Muscle layer of duodenum (tissue), 2 donors: ENCODE measurements around the gene TMEM116.

Source experiments
- H3K27ac ChIP-seq: one replicate; pipeline ENCODE4 v1.7.0; 2013; ENCODE audit warnings: mild to moderate bottlenecking, low read length
- H3K27me3 ChIP-seq: one replicate; pipeline ENCODE4 v1.7.0; 2013; ENCODE audit warnings: low read depth, mild to moderate bottlenecking, control low read depth, low read length
- H3K36me3 ChIP-seq, 2 donors: one replicate each; pipeline ENCODE4 v1.7.0; 2013; ENCODE audit warnings: low read length in 2 of 2, control low read depth in 1 of 2, mild to moderate bottlenecking in 1 of 2; ENCODE audit not compliant: insufficient read depth in 2 of 2, control insufficient read depth in 1 of 2
- H3K4me1 ChIP-seq, 2 donors: one replicate each; pipeline ENCODE4 v1.7.0; 2013; ENCODE audit warnings: low read length in 2 of 2, mild to moderate bottlenecking in 2 of 2, control low read depth in 1 of 2, moderate library complexity in 1 of 2; ENCODE audit not compliant: insufficient read depth in 2 of 2, control insufficient read depth in 1 of 2
- H3K4me3 ChIP-seq, 2 donors: one replicate each; pipeline ENCODE4 v1.7.0; 2013; ENCODE audit warnings: low read length in 2 of 2, low read depth in 1 of 2, mild to moderate bottlenecking in 1 of 2
- H3K9me3 ChIP-seq, 2 donors: one replicate each; pipeline ENCODE4 v1.7.0; 2013; ENCODE audit warnings: low read length in 2 of 2, control low read depth in 1 of 2, mild to moderate bottlenecking in 1 of 2; ENCODE audit not compliant: control insufficient read depth in 1 of 2
- donor health status: healthy.

The TMEM116 gene

DNA sequence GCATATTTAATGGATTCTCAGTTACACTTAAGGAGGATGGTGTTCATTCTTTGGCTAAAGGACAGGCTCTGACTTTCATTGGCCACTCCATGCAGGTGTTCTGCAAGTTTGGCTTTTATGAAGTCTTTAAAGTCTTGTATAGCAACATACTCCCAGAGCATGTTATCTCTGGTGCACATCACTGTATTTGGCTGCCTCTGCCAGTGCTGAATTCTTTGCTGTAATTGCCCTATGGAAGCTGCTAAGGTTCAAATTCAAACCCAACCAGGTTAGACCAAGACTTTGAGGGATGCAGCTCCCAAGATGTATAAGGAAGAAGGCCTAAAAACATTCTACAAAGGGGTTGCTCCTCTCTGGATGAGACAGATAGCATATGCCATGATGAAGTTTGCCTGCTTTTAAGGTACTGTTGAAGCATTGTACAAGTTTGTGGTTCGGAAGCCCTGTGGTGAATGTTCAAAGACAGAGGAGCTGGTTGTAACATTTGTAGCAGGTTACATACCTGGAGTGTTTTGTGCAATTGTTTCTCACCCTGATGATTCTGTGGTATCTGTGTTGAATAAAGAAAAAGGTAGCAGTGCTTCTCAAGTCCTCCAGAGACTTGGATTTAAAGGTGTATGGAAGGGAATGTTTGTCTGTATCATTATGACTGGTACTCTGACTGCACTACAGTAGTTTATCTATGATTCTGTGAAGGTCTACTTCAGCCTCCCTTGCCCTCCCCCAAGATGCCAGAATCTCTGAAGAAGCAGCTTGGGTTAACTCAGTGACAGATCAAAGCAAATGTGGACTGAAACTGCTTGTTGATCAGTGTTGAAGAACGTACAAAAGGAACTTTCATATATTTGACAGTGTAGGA lies 19.4 kb downstream of the TMEM116 start:
- no peak overlapping the region for H3K4me3 ChIP-seq

DNA sequence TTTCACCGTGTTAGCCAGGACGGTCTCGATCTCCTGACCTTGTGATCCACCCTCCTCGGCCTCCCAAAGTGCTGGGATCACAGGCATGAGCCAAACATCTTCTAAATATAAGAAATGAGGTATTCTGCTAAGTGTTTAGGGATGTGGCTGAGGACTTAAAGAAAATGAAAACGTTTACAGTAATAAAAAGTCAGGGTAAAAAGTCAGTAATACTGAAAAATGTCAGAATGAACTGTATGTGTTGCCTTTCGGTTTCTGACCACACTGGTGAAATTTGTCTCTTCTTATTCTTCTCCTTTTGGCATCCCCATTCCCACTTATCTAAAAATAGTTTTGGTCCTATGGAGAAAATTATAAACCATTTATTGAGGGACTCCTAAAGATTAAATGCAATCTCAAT lies 20.5 kb downstream of the TMEM116 start:
- no peaks in the 10 kb centered on the region for H3K4me1 ChIP-seq
- no peaks in the 10 kb centered on the region for H3K27me3 ChIP-seq

More for the DNA sequence above, 19.4 kb downstream of the TMEM116 start:
- no peak overlapping the region for H3K27ac ChIP-seq
- no peaks in the 10 kb centered on the region for H3K9me3 ChIP-seq
- H3K36me3 ChIP-seq = no peaks in the 10 kb centered on the region
- no peaks in the 10 kb centered on the region for H3K27me3 ChIP-seq
- no peaks in the 10 kb centered on the region for H3K4me1 ChIP-seq

DNA sequence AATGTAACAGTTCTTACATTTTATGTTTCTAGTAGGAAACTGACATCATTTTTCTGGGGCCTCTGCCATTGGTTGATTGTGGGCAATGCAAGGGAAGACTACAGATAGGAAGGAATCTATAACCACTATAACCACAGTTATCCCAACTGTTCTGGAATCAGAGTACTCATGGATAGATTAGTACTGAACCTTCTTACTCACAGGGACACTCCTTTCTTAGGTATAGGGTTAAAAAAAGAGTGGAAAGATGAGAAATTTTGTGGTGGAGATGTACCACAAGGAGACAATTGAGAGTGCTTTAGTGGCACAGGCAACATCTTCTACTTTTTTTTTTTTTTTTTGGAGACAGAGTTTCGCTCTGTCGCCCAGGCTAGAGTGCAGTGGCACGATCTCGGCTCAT lies 21.0 kb downstream of the TMEM116 start:
- H3K27me3 ChIP-seq = no peaks in the 10 kb centered on the region
- H3K4me3 ChIP-seq = no peak overlapping the region
- no peaks in the 10 kb centered on the region for H3K9me3 ChIP-seq
- no peaks in the 10 kb centered on the region for H3K36me3 ChIP-seq
- no peaks in the 10 kb centered on the region for H3K4me1 ChIP-seq
- H3K27ac ChIP-seq = no peak overlapping the region

More for the DNA sequence above, 20.5 kb downstream of the TMEM116 start:
- no peaks in the 10 kb centered on the region for H3K36me3 ChIP-seq
- H3K27ac ChIP-seq = no peak overlapping the region
- H3K4me3 ChIP-seq = no peak overlapping the region
- H3K9me3 ChIP-seq = no peaks in the 10 kb centered on the region

DNA sequence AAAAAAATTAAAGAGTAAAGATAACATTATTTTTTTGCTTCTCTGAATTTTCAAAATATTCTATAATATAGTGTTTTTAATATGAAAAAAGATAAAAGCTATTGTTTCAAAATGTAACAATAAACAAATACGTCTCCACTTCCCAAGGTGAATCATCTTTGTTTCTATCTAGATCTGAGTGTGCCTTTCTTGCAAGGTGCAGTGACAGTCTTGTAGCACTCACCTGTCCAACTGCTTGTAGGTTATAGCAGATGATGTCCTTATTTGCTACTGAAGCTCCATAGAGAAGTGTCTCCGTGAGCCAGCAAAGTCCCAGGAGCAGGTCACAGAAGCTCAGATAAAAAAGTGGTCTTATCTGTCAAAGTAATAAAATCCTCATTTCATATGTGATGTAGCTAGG lies 21.4 kb downstream of the TMEM116 start:
- Histone ChIP-seq H3K27ac (no peak overlapping the region), H3K4me3 (no peak overlapping the region), H3K27me3 (no peaks in the 10 kb centered on the region), H3K9me3 (no peaks in the 10 kb centered on the region), H3K36me3 (no peaks in the 10 kb centered on the region), H3K4me1 (no peaks in the 10 kb centered on the region)

DNA sequence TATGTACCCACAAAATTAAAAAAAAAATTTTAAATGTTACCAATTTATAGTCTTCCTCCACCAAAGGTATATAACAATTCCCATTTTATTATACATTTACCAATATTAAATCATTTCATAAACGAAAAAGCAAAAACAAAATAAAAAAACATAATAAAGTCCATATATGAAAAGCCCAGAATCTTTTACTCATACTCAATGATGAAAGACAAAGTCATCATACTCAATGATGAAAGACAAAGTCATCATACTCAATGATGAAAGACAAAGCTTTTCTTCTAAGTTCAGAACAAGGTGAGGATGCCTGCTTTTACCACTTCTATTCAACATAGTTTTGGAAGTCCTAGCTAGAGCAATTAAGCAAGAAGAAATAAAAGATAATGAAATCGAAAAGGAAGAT lies 28.1 kb downstream of the TMEM116 start:
- Histone ChIP-seq H3K4me3 (no peak overlapping the region), H3K36me3 (peaks cover 0 to 3% of the 10 kb centered on the region in 2 donors), H3K27me3 (no peaks in the 10 kb centered on the region), H3K4me1 (no peaks in the 10 kb centered on the region), H3K27ac (no peak overlapping the region), H3K9me3 (no peaks in the 10 kb centered on the region)

DNA sequence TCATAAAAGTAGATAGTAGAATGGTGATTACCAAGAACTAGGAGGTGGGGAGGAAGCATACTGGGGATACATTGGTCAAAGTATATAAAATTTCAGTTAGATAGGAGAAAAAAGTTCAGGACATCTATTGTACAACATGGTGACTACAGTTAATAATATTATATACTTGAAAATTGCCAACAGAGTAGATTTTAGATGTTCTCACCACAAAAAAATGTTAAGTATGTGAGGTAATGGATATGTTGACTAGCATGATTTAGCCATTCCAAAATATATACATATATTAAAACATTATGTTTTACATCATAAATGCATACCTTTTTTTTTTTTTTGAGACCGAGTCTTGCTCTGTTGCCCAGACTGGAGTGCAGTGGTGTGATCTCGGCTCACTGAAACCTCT lies 31.0 kb downstream of the TMEM116 start:
- Histone ChIP-seq H3K4me1 (no peaks in the 10 kb centered on the region), H3K9me3 (no peaks in the 10 kb centered on the region), H3K27me3 (no peaks in the 10 kb centered on the region), H3K27ac (no peak overlapping the region), H3K4me3 (no peak overlapping the region), H3K36me3 (peaks cover 0 to 3% of the 10 kb centered on the region in 2 donors)

DNA sequence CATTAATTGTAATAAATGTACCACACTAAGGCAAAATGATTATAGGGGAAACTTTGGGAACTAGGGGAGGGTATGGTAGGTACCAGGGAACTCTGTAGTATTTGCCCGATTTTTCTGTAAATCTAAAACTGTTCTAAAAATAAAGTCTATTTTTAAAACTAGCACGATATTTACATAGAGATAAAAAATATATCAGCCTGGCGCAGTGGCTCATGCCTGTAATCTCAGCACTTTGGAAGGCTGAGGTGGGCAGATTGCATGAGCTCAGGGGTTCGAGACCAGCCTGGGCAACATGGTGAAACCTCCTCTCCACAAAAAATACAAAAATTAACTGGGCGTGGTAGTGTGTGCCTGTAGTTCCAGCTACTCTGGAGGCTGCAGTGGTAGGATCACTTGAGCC lies 32.4 kb downstream of the TMEM116 start:
- Histone ChIP-seq H3K9me3 (no peaks in the 10 kb centered on the region), H3K4me1 (no peaks in the 10 kb centered on the region), H3K27ac (no peak overlapping the region), H3K27me3 (no peaks in the 10 kb centered on the region), H3K4me3 (no peak overlapping the region), H3K36me3 (peaks cover 0 to 2% of the 10 kb centered on the region in 2 donors)

DNA sequence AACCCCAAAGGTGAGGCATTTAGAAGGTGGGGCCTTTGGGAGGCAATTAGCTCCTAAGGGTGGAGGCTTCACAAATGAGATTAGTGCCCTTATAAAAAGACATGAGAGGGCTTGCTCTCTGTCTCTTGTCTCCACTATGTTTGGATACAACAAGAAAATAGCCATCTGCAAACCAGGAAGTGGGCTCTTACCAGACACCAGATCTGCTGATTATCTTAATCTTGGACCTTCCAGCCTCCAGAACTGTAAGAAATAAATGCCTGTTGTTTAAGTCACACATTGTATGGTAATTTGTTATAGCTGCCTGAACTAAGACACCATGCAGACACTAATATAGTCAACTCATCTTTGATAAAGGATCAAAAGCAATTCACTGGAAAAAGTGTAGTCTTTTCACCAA lies 34.4 kb downstream of the TMEM116 start:
- H3K4me1 ChIP-seq = no peaks in the 10 kb centered on the region
- H3K4me3 ChIP-seq = no peak overlapping the region
- H3K36me3 ChIP-seq = no peaks in the 10 kb centered on the region
- no peak overlapping the region for H3K27ac ChIP-seq
- no peaks in the 10 kb centered on the region for H3K9me3 ChIP-seq
- no peaks in the 10 kb centered on the region for H3K27me3 ChIP-seq

DNA sequence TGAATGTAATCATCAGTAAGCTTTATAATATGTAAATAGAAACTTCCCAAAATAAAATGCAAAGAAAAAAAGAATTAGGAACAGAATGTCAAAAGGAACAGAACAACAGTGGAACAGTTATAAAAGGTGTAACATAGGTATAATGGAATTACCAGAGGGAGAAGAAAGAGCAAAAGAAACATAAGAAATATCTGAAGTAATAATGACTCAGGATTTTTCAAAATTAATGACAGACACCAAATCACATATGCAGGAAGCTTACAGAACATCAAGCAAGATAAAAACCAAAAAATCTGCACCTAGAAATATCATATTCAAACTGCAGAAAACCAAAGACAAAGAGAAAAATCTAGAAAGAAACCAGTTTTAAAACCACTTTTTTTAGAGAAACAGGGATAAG lies 36.1 kb downstream of the TMEM116 start:
- H3K36me3 ChIP-seq = no peaks in the 10 kb centered on the region
- no peaks in the 10 kb centered on the region for H3K4me1 ChIP-seq
- no peaks in the 10 kb centered on the region for H3K27me3 ChIP-seq
- no peaks in the 10 kb centered on the region for H3K9me3 ChIP-seq
- no peak overlapping the region for H3K27ac ChIP-seq
- H3K4me3 ChIP-seq = no peak overlapping the region

DNA sequence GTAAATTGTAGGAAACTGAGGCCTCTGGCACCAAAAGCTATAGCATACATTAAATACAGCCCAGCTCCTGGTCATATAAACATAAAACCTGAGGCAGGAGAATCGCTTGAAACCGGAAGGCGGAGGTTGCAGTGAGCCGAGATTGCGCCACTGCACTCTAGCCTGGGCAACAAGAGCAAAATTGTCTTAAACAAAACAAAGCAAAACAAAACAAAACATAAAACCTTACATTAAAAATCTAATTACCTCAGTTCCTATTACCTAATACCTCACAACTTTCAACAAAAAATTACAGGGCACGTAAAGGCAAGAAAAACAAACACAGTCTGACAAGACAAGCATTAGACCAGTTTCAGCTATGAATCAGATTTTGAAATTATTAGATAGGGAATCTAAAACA lies 36.7 kb downstream of the TMEM116 start:
- H3K4me3 ChIP-seq = no peak overlapping the region
- no peaks in the 10 kb centered on the region for H3K9me3 ChIP-seq
- H3K27ac ChIP-seq = no peak overlapping the region
- no peaks in the 10 kb centered on the region for H3K4me1 ChIP-seq
- no peaks in the 10 kb centered on the region for H3K36me3 ChIP-seq
- H3K27me3 ChIP-seq = no peaks in the 10 kb centered on the region

DNA sequence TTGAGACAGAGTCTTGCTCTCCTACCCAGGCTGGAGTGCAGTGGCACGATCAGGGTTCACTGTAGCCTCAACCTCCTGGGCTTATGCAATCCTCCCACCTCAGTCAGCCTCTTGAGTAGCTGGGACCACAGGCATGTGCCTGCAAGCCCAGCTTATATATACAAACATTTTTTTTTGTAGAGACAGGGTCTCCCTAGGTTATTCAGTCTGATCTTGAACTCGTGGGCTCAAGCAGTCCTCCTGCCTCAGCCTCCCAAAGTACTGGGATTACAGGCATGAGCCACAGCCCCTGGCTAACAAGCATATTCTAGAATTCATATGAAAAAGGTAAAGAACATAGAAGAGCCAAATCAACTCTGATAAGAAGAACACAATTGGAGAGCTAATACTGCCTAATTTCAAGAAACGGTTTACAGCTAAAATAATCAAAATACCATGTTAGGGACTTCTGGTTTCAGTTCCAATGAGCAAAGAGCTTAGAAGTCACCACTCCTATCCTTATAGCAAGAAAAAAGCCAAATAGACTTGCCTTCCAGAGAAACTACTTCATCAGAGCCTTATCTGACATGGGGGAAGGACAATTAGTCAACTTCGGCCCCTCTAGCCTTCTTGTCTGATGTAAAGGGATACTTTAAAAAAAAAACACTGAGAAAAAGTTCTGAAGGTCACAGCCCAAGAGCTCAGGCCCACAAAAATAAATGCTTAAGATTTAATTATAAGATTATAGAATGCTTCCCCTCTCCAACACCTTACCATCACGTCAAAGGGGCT lies 37.6 kb downstream of the TMEM116 start:
- Histone ChIP-seq H3K4me3 (no peak overlapping the region), H3K27me3 (no peaks in the 10 kb centered on the region), H3K36me3 (no peaks in the 10 kb centered on the region), H3K27ac (no peak overlapping the region), H3K9me3 (peaks cover under 1 to 4% of the 10 kb centered on the region in 2 donors), H3K4me1 (no peaks in the 10 kb centered on the region)
